Activated naive CD8-positive, alpha-beta T cell (primary cell): ENCODE measurements around the gene HHIPL1.

ENCODE experiments used
- H3K27ac Mint-ChIP-seq: one replicate; pipeline ENCODE4 v1.8.0; 2021; ENCODE audit warnings: mixed read lengths
- H3K27me3 Mint-ChIP-seq: one replicate; pipeline ENCODE4 v1.8.0; 2021; ENCODE audit warnings: mixed read lengths
- H3K36me3 Mint-ChIP-seq: one replicate; pipeline ENCODE4 v1.8.0; 2021; ENCODE audit warnings: mixed read lengths
- H3K4me1 Mint-ChIP-seq: one replicate; pipeline ENCODE4 v1.8.0; 2021; ENCODE audit warnings: low read depth, mixed read lengths
- H3K4me3 Mint-ChIP-seq: one replicate; pipeline ENCODE4 v1.8.0; 2021; ENCODE audit warnings: mild to moderate bottlenecking, mixed read lengths
- H3K9me3 Mint-ChIP-seq: one replicate; pipeline ENCODE4 v1.8.0; 2021; ENCODE audit warnings: low read depth, mixed read lengths

HHIPL1 gene

GRCh38 chr14:99722741-99723140 lies 77.8 kb downstream of the HHIPL1 start:
- no peaks in the 10 kb centered on the region for H3K4me1 Mint-ChIP-seq
- peaks cover 6% of the 10 kb centered on the region for H3K27me3 Mint-ChIP-seq
- no peaks in the 10 kb centered on the region for H3K9me3 Mint-ChIP-seq
- no peak overlapping the region for H3K4me3 Mint-ChIP-seq
- no peak overlapping the region for H3K27ac Mint-ChIP-seq
- H3K36me3 Mint-ChIP-seq = no peaks in the 10 kb centered on the region

GRCh38 chr14:99724196-99724891 lies 79.4 kb downstream of the HHIPL1 start:
- Mint-ChIP-seq H3K4me1 (no peaks in the 10 kb centered on the region), H3K27ac (no peak overlapping the region), H3K27me3 (peaks cover 12% of the 10 kb centered on the region), H3K4me3 (no peak overlapping the region), H3K9me3 (no peaks in the 10 kb centered on the region), H3K36me3 (no peaks in the 10 kb centered on the region)

- no peaks in the 10 kb centered on the region for H3K4me1 Mint-ChIP-seq
- H3K9me3 Mint-ChIP-seq = no peaks in the 10 kb centered on the region
- H3K27me3 Mint-ChIP-seq = peaks cover 11% of the 10 kb centered on the region
- H3K4me3 Mint-ChIP-seq = no peak overlapping the region
- H3K27ac Mint-ChIP-seq = no peak overlapping the region
- no peaks in the 10 kb centered on the region for H3K36me3 Mint-ChIP-seq
Observed at GRCh38 chr14:99724939-99725773, 80.2 kb downstream of the HHIPL1 start.

- Mint-ChIP-seq H3K4me1 (no peaks in the 10 kb centered on the region), H3K27me3 (peaks cover 11% of the 10 kb centered on the region), H3K36me3 (no peaks in the 10 kb centered on the region), H3K4me3 (no peak overlapping the region), H3K27ac (no peak overlapping the region), H3K9me3 (no peaks in the 10 kb centered on the region)
Observed at GRCh38 chr14:99725774-99726537, 81.0 kb downstream of the HHIPL1 start.

GRCh38 chr14:99726538-99727095 lies 81.7 kb downstream of the HHIPL1 start:
- H3K9me3 Mint-ChIP-seq = no peaks in the 10 kb centered on the region
- no peaks in the 10 kb centered on the region for H3K4me1 Mint-ChIP-seq
- no peak overlapping the region for H3K4me3 Mint-ChIP-seq
- no peaks in the 10 kb centered on the region for H3K36me3 Mint-ChIP-seq
- no peak overlapping the region for H3K27ac Mint-ChIP-seq
- H3K27me3 Mint-ChIP-seq = peaks cover 11% of the 10 kb centered on the region

GRCh38 chr14:99727096-99727870 lies 82.4 kb downstream of the HHIPL1 start:
- Mint-ChIP-seq H3K36me3 (no peaks in the 10 kb centered on the region), H3K27me3 (peaks cover 12% of the 10 kb centered on the region), H3K9me3 (no peaks in the 10 kb centered on the region), H3K4me3 (no peak overlapping the region), H3K27ac (no peak overlapping the region), H3K4me1 (no peaks in the 10 kb centered on the region)

- H3K27ac Mint-ChIP-seq = no peak overlapping the region
- peaks cover 16% of the 10 kb centered on the region for H3K27me3 Mint-ChIP-seq
- no peaks in the 10 kb centered on the region for H3K36me3 Mint-ChIP-seq
- H3K4me3 Mint-ChIP-seq = no peak overlapping the region
- no peaks in the 10 kb centered on the region for H3K9me3 Mint-ChIP-seq
- H3K4me1 Mint-ChIP-seq = no peaks in the 10 kb centered on the region
Observed at GRCh38 chr14:99728231-99728920, 83.4 kb downstream of the HHIPL1 start.

GRCh38 chr14:99728981-99729451 lies 84.1 kb downstream of the HHIPL1 start:
- Mint-ChIP-seq H3K9me3 (no peaks in the 10 kb centered on the region), H3K4me1 (no peaks in the 10 kb centered on the region), H3K36me3 (no peaks in the 10 kb centered on the region), H3K27ac (no peak overlapping the region), H3K27me3 (peaks cover 19% of the 10 kb centered on the region), H3K4me3 (no peak overlapping the region)
